Sigmoid colon (tissue), 7 donors: ENCODE data around the gene RNASEH2C. TPM values are rescaled to one million over a fixed set of nuclear protein-coding genes. Genes with fewer than 3 reads are reported as not detected.
"Not testable (repeated sequence)": the region's sequence is repeated elsewhere in the genome, so short reads cannot be mapped to it uniquely, and the experiment has no call there.

Experiments used
- DNase-seq: peaks from one replicate; pipeline ENCODE4 v3.0.0-alpha.2; 2019
- H3K27ac ChIP-seq, 4 donors: fragments of 200-600 bp; sonication (generic); one replicate each; pipeline ENCODE4 v1.5.1; 2016 to 2019; ENCODE audit warnings: mild to moderate bottlenecking in 1 of 4
- H3K27me3 ChIP-seq, 3 donors: fragments of 200-600 bp; sonication (generic); one replicate each; pipeline ENCODE4 v1.5.1; 2019; ENCODE audit warnings: mild to moderate bottlenecking in 1 of 3
- H3K36me3 ChIP-seq, 4 donors: fragments of 200-600 bp; sonication (generic); one replicate each; pipeline ENCODE4 v1.5.1; 2016 to 2019
- H3K4me1 ChIP-seq, 4 donors: fragments of 200-600 bp; sonication (generic); one replicate each; pipeline ENCODE4 v1.5.1; 2017 to 2019
- H3K4me3 ChIP-seq, 4 donors: fragments of 200-600 bp; sonication (generic); one replicate each; pipeline ENCODE4 v1.5.1; 2017 to 2019; ENCODE audit warnings: mild to moderate bottlenecking in 2 of 4, moderate library complexity in 1 of 4
- H3K9me3 ChIP-seq, 4 donors: fragments of 200-600 bp in 3 of 4; sonication (generic) in 3 of 4; one replicate each; pipeline versions ENCODE4 v1.5.1 to v1.6.1; 2013 to 2019
- EP300 ChIP-seq, 4 donors: sonication (generic); formaldehyde crosslinking; IDR thresholded peaks; one replicate each; pipeline ENCODE4 v1.6.1; 2017; ENCODE audit warnings: antibody characterized with exemption in 4 of 4
- POLR2A ChIP-seq, 2 donors: fragments of 450-650 bp; IDR thresholded peaks; one replicate each; pipeline ENCODE4 v1.6.1; 2016; ENCODE audit warnings: antibody characterized with exemption in 2 of 2, mild to moderate bottlenecking in 2 of 2, moderate library complexity in 2 of 2
- POLR2AphosphoS5 ChIP-seq, 4 donors: sonication (generic); formaldehyde crosslinking; IDR thresholded peaks; one replicate each; pipeline ENCODE4 v1.6.1; 2017; ENCODE audit warnings: antibody characterized with exemption in 4 of 4
- WGBS, 2 donors: extraction: QIAGEN DNeasy Blood & Tissue Kit; methylation state at CpG; one replicate each; pipeline ENCODE4 v1.1.7; 2013; 5-methylcytosine and 5-hydroxymethylcytosine counted together
- intact Hi-C: fragments of 100-400 bp; cut with DNase I; formaldehyde crosslinking; loops from one replicate; pipeline ENCODE4 v1.15.1; 2023
- polyA plus RNA-seq, 3 donors: library from polyadenylated mRNA; stranded (reverse); fragments of 200-250 nt; gene quantifications; one replicate each; pipeline ENCODE4 v1.2.3, GENCODE V29; 2013
- total RNA-seq, 4 donors: library from RNA; depleted of rRNA; stranded (reverse); fragments of >200 nt; gene quantifications; one replicate each; pipeline ENCODE4 v1.1.0, GENCODE V29; 2016
- TF ChIP-seq, protein P1 (sequence below), 4 experiments: fragments of 450-650 bp in 3 of 4; fragments of 200-600 bp in 1 of 4; IDR thresholded peaks; one replicate each; pipeline ENCODE4 v1.5.1; 2016 to 2019; ENCODE audit warnings: antibody characterized with exemption in 4 of 4, mild to moderate bottlenecking in 3 of 4, moderate library complexity in 2 of 4
- donor health status: healthy with polysubstance abuse.
- donor health status: Bipolar disorder and iron deficiency.
- donor health status: healthy.

RNASEH2C gene
- 100 to 1,000 TPM; 120 to 168 (median 146) TPM for total RNA-seq
- polyA plus RNA-seq: 10 to 100 TPM; 45.6 to 68.1 (median 55.7) TPM

DNA sequence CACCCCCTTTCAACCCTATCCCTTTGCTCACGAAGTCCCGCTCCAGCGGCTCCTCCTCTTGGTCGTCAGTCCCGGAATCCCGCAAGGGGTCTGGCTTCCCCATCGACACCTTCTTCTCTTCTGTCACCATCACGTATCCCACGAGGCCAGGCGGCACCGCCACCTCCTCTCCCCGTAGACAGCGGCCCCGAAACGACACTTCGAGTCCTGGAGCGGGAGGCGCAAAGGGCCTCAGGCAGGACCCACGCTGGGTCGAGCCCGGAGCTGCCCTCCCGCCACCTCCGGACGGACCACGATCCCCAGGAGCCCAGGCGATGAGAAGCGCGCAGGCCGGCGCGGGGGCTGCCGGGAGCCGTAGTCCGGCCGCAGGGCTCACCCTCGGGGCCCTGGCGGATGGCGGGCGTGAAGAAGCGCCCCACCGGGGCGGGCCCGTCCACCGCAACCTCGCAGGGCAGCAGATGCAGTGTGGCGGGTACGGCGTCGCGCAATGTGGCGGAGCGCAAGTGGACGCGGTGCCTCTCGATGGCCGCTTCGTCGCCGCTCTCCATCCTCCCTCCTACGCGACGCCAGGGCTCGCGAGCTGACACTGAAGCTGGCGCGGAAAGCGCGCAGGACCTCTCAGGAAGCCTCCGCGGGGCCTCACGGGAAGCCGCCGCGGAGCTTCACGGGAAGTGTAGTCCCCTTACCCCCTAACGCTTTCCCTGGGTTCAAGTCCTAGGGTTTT lies at the start of gene RNASEH2C:
TSS of gene RNASEH2C (minus strand) at position 588 of the 724 bp plus-strand sequence. CDS start at position 548, 40 bp downstream.
- H3K4me1 ChIP-seq: peaks cover 0 to 25% (median 21%) of the 10 kb centered on the region in 4 donors
- H3K27me3 ChIP-seq: no peaks in the 10 kb centered on the region
- intact Hi-C loops: no loop called here
- 0% methylated on average over 76 of the region's 76 CpGs for WGBS, 2 donors
- no peaks in the 10 kb centered on the region for H3K9me3 ChIP-seq
- peak; percentile 91 for DNase-seq
- peak within 1 kb of the TSS; percentile 69 to 84 (median 74) for H3K4me3 ChIP-seq
- TF ChIP-seq, protein P1, sequence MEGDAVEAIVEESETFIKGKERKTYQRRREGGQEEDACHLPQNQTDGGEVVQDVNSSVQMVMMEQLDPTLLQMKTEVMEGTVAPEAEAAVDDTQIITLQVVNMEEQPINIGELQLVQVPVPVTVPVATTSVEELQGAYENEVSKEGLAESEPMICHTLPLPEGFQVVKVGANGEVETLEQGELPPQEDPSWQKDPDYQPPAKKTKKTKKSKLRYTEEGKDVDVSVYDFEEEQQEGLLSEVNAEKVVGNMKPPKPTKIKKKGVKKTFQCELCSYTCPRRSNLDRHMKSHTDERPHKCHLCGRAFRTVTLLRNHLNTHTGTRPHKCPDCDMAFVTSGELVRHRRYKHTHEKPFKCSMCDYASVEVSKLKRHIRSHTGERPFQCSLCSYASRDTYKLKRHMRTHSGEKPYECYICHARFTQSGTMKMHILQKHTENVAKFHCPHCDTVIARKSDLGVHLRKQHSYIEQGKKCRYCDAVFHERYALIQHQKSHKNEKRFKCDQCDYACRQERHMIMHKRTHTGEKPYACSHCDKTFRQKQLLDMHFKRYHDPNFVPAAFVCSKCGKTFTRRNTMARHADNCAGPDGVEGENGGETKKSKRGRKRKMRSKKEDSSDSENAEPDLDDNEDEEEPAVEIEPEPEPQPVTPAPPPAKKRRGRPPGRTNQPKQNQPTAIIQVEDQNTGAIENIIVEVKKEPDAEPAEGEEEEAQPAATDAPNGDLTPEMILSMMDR (IDR thresholded peaks at IDR 0.05): peak in 1 of 4 experiments; percentile 11
- peak; percentile 52 to 60 for TF ChIP-seq POLR2A (IDR thresholded peaks at IDR 0.05)
- no peak for TF ChIP-seq EP300 (IDR thresholded peaks at IDR 0.05)
- TF ChIP-seq POLR2AphosphoS5 (IDR thresholded peaks at IDR 0.05): peak; percentile 86 to 94 (median 91)
- H3K27ac ChIP-seq: peak within 1 kb of the TSS; percentile 87 to 96 (median 94)
- peaks cover 14 to 41% (median 31%) of the 10 kb centered on the region in 4 donors for H3K36me3 ChIP-seq

DNA sequence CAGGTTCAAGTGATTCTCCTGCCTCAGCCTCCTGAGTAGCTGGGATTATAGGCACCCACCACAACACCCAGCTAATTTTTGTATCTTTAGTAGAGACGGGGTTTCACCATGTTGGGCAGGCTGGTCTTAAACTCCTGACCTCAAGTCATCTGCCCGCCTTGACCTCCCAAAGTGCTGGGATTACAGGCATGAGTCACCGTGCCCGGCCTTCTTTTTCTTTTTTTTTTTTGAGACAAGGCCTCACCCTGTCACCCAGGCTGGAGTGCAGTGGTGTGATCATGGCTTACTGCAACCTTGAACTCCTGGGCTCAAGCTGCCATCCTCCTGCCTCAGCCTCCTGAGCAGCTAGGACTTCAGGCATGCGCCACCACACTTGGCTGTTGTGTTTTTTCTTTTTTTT lies 47.2 kb upstream of the RNASEH2C start:
- H3K4me1 ChIP-seq, H3K27ac ChIP-seq, H3K9me3 ChIP-seq, H3K4me3 ChIP-seq, intact Hi-C loops, DNase-seq, H3K36me3 ChIP-seq, H3K27me3 ChIP-seq: not testable (repeated sequence)
- WGBS, 2 donors: 74 to 87% methylated on average over 5 of the region's 5 CpGs

DNA sequence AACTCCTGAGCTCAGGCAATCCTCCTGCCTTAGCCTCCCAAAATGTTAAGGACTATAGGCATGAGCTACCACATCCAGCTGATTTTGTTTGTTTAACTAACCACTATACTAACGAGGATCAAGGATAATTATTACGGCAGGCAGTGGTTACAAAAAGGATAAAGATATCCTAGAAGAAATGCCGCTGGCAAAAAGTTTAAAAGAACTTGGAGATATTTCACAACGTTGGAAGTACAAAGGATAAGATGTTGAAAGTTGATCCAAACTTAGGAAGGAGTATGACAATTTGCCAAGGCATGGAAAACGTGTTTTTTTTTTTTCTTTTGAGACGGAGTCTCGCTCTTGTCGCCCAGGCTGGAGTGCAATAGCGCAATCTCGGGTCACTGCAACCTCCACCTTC lies 46.8 kb upstream of the RNASEH2C start:
- TF ChIP-seq POLR2AphosphoS5 (IDR thresholded peaks at IDR 0.05) (no peak), EP300 (IDR thresholded peaks at IDR 0.05) (no peak), POLR2A (IDR thresholded peaks at IDR 0.05) (no peak)
- TF ChIP-seq, protein P1 (IDR thresholded peaks at IDR 0.05): no peak
- no peak for DNase-seq
- intact Hi-C loops: no loop called here
- H3K4me3 ChIP-seq: no peak overlapping the region
- 78 to 84% methylated on average over 10 of the region's 10 CpGs for WGBS, 2 donors
- no peaks in the 10 kb centered on the region for H3K36me3 ChIP-seq
- H3K27me3 ChIP-seq: no peaks in the 10 kb centered on the region
- H3K27ac ChIP-seq: no peak overlapping the region
- H3K4me1 ChIP-seq: no peaks in the 10 kb centered on the region
- H3K9me3 ChIP-seq: no peaks in the 10 kb centered on the region

DNA sequence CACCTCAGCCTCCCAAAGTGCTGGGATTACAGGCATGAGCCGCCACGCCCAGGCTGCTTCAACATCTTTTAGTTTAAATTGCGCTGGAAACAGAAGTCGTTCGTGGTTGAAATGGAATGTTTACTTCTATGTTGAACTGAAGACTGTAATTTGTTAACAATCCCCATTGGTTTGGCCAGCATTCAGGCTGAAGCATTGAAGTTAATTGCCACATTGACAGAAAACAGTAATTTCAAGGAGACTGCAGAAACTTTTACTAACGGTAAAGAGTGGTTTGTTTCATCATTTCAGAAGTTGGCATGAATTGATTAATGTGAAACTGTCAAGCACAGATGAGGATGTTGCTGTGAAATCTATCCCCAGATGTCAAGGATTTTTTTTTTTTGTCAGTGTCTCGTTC lies 45.9 kb upstream of the RNASEH2C start:
- H3K27me3 ChIP-seq: no peaks in the 10 kb centered on the region
- no peak overlapping the region for H3K27ac ChIP-seq
- 19 to 40% methylated on average over 7 of the region's 7 CpGs for WGBS, 2 donors
- no peaks in the 10 kb centered on the region for H3K4me1 ChIP-seq
- intact Hi-C loops: no loop called here
- no peak for DNase-seq
- TF ChIP-seq, protein P1 (IDR thresholded peaks at IDR 0.05): no peak
- TF ChIP-seq POLR2A (IDR thresholded peaks at IDR 0.05) (no peak), EP300 (IDR thresholded peaks at IDR 0.05) (no peak), POLR2AphosphoS5 (IDR thresholded peaks at IDR 0.05) (no peak)
- no peaks in the 10 kb centered on the region for H3K36me3 ChIP-seq
- no peak overlapping the region for H3K4me3 ChIP-seq
- H3K9me3 ChIP-seq: no peaks in the 10 kb centered on the region

DNA sequence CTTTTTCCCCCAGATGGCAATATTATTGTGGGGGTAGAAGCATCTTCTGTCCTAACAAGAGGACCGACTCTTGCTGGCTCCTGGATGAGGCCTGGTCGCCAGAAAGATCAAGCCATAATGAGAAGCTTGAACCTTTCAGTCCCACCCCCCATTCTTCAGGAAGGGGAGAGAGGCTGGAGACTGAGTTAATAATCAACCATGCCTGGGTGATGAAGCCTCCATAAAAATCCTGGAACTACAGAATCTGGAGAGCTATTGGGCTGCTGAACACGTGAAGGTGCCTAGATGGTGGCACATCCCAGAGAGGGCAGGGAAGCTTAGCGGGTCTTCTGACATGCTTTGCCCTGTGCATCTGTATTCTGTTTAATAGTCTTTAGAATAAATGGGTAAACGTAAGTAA lies 43.8 kb upstream of the RNASEH2C start:
- WGBS, 2 donors: 13 to 63% methylated on average over 5 of the region's 5 CpGs
- TF ChIP-seq POLR2AphosphoS5 (IDR thresholded peaks at IDR 0.05) (no peak), EP300 (IDR thresholded peaks at IDR 0.05) (no peak), POLR2A (IDR thresholded peaks at IDR 0.05) (no peak)
- TF ChIP-seq, protein P1 (IDR thresholded peaks at IDR 0.05): no peak
- Histone ChIP-seq H3K27ac (no peak overlapping the region), H3K4me3 (no peak overlapping the region), H3K4me1 (no peaks in the 10 kb centered on the region), H3K9me3 (no peaks in the 10 kb centered on the region), H3K36me3 (no peaks in the 10 kb centered on the region), H3K27me3 (no peaks in the 10 kb centered on the region)
- intact Hi-C loops: no loop called here
- DNase-seq: no peak

DNA sequence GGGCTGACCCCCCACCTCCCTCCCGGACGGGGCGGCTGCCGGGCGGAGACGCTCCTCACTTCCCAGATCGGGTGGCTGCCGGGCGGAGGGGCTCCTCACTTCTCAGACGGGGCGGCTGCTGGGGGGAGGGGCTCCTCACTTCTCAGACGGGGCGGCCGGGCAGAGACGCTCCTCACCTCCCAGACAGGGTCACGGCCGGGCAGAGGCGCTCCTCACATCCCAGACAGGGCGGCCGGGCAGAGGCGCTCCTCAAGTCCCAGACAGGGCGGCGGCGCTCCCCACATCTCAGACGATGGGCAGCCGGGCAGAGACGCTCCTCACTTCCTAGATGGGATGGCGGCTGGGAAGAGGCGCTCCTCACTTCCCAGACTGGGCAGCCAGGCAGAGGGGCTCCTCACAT lies 42.2 kb upstream of the RNASEH2C start:
- intact Hi-C loops: not testable (repeated sequence)

DNA sequence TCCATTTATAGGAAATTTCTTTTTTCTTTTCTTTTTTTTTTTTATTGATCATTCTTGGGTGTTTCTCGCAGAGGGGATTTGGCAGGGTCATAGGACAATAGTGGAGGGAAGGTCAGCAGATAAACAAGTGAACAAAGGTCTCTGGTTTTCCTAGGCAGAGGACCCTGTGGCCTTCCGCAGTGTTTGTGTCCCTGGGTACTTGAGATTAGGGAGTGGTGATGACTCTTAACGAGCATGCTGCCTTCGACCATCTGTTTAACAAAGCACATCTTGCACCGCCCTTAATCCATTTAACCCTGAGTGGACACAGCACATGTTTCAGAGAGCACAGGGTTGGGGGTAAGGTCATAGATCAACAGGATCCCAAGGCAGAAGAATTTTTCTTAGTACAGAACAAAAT lies 41.6 kb upstream of the RNASEH2C start:
- DNase-seq, H3K36me3 ChIP-seq, H3K27me3 ChIP-seq, H3K4me3 ChIP-seq, H3K9me3 ChIP-seq, H3K27ac ChIP-seq, intact Hi-C loops, H3K4me1 ChIP-seq: not testable (repeated sequence)
- 48 to 77% methylated on average over 5 of the region's 5 CpGs for WGBS, 2 donors

More for the DNA sequence above, 42.2 kb upstream of the RNASEH2C start:
- H3K9me3 ChIP-seq, H3K36me3 ChIP-seq, DNase-seq, H3K4me3 ChIP-seq, H3K27me3 ChIP-seq, H3K4me1 ChIP-seq, H3K27ac ChIP-seq: not testable (repeated sequence)
- 90 to 93% methylated on average over 22 to 29 of the region's 29 CpGs for WGBS, 2 donors
